ENCODE data around the gene CYP4F11.
"Not testable (repeated sequence)": the region's sequence is repeated elsewhere in the genome, so short reads cannot be mapped to it uniquely, and the experiment has no call there.

CYP4F11 gene

DNA sequence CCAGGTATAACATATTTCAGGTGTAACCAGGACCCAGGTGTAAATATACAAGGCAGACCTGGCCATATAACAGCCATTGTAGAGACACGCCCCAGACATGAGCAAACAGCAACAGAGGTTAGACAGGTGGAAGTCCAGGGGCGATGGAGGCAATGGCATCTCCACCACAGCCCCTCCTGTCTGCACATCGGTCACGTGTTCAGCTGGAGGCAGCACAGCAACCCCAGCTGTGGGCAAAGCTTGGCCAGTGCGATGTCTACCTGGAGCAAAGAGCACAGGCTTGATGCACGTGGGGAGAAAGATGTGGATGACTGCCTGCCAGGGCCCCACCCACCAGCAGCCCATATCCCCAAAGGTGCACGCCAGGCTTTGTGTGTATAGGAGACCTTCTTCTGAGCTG is 40.9 kb downstream of the CYP4F11 start:
- TF ChIP-seq, protein P1, sequence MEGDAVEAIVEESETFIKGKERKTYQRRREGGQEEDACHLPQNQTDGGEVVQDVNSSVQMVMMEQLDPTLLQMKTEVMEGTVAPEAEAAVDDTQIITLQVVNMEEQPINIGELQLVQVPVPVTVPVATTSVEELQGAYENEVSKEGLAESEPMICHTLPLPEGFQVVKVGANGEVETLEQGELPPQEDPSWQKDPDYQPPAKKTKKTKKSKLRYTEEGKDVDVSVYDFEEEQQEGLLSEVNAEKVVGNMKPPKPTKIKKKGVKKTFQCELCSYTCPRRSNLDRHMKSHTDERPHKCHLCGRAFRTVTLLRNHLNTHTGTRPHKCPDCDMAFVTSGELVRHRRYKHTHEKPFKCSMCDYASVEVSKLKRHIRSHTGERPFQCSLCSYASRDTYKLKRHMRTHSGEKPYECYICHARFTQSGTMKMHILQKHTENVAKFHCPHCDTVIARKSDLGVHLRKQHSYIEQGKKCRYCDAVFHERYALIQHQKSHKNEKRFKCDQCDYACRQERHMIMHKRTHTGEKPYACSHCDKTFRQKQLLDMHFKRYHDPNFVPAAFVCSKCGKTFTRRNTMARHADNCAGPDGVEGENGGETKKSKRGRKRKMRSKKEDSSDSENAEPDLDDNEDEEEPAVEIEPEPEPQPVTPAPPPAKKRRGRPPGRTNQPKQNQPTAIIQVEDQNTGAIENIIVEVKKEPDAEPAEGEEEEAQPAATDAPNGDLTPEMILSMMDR (IDR thresholded peaks at IDR 0.05), result no peak
- no peak overlapping the region for H3K27ac ChIP-seq
- no peak overlapping the region for H3K4me3 ChIP-seq
- no peak for DNase-seq (ENCODE audit: low spot score)

DNA sequence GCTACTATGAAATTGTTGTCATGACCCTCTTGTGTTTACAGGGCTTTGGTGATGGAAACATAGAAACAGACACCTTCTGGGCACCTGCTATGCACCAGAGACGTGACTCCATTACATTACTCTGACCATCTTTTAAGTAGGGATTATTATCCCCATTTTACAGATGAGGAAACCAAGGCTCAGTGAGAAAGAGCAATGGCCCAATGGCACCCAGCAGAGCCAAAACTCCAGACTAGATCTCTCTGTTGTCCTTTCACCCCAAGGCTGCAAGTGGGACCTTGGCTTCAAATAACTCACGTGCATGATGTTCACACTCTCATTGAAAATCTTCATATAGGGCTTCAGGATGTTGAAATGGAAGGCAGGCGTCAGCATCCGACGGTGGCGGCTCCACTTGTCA is 42.3 kb downstream of the CYP4F11 start:
- DNase-seq (ENCODE audit: low spot score), result no peak
- TF ChIP-seq, protein P1 (IDR thresholded peaks at IDR 0.05), result no peak
- Histone ChIP-seq H3K27ac (no peak overlapping the region), H3K4me3 (no peak overlapping the region)

DNA sequence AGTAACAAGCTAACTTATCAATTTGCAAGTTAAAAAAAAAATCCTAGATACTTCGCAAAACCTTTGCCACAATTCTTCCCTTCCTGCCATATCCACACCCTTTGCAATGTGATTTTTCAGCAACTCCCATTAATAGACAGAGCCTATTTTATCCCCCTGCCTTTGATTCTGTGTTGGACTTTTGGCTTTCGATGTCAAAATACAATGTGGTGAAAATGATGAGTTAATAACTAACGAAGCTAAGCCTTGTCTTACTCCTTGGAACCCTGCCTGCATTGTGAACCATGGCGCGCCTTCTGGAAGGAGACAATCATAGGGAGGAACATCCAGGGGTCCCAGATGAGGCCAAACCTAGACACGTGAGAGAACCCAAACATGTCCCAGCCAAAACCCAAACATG is 42.9 kb downstream of the CYP4F11 start:
- Histone ChIP-seq H3K4me3 (no peak overlapping the region), H3K27ac (no peak overlapping the region)
- DNase-seq (ENCODE audit: low spot score), result no peak
- TF ChIP-seq, protein P1 (IDR thresholded peaks at IDR 0.05), result no peak

DNA sequence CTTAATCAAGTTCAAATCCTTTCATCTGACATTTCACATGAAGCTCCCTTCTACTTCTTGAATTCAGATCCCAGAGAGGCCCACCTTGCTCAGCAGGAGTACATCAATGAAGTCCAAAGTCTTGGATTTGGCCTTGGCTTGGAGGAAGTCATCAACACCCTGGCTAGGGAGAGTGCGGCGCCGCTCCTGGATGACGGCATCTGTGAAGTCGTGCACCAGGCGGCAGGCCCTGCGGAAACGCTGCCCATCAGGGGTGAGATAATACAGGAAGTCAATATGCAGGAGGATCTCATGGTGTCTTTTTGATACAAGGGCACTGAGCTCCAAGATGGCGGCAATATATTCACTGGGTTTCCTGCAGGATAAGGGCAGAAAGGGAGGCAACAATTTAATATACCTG is 45.0 kb downstream of the CYP4F11 start:
- not testable (repeated sequence) for H3K4me3 ChIP-seq; DNase-seq (ENCODE audit: low spot score); H3K27ac ChIP-seq

DNA sequence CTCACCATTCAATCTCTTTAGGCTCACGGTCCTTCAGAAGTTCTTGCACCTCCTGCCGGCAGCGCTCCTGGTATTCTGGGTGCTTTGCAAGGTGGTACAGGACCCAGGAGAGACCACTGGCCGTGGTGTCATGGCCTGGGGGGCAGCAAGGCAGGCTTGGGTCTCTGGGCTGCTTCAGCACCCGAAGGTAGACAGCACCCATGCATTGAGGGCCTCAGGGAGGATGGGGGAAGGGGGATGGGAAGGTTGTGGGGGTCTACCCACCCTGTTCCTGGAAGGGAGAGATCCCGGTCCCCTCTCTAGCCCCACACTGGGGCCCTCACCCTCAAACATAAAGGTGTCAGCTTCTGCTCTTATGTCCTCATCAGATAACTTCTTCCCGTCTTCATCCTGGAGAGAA is 48.4 kb downstream of the CYP4F11 start:
- H3K27ac ChIP-seq, result no peak overlapping the region
- TF ChIP-seq, protein P1 (IDR thresholded peaks at IDR 0.05), result no peak
- no peak overlapping the region for H3K4me3 ChIP-seq
- DNase-seq (ENCODE audit: low spot score), result no peak

DNA sequence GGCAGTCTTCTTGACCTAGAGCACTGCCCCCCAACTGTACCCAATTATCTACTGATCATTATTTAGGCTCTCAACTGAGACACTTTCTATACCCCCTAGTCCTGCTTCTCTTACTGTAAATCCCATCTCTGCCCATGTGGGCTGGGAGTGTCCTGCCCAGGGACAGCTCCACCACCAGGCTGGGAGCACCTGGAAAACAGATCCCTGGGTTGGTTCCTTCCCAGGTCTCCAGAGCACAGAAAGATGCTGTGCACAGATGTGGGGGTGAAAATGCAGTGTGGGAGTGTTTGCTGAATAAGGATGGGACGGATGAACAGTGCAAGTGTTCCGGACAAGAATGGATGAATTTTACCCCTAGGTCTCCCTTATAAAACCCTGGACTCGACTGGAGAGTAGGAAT is 49.2 kb downstream of the CYP4F11 start:
- Histone ChIP-seq H3K27ac (no peak overlapping the region), H3K4me3 (no peak overlapping the region)
- no peak for DNase-seq (ENCODE audit: low spot score)
- TF ChIP-seq, protein P1 (IDR thresholded peaks at IDR 0.05), result no peak

DNA sequence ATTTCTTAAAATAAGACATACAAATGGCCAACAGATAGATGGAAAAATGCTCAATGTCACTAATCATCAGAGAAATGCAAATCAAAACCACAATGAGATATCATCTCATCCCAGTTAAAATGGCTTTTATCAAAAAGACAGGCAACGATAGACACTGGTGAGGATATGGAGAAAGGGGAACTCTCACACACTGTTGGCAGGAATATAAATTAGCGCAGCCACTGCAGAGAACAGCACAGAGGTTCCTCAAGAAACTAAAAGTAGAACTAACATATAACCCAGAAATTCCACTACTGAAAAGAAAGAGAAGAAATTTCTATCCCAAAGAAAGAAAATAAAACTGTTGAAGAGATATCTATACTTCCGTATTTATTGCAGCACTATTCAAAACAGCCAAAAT is 51.0 kb downstream of the CYP4F11 start:
- not testable (repeated sequence) for DNase-seq (ENCODE audit: low spot score); H3K27ac ChIP-seq; H3K4me3 ChIP-seq

DNA sequence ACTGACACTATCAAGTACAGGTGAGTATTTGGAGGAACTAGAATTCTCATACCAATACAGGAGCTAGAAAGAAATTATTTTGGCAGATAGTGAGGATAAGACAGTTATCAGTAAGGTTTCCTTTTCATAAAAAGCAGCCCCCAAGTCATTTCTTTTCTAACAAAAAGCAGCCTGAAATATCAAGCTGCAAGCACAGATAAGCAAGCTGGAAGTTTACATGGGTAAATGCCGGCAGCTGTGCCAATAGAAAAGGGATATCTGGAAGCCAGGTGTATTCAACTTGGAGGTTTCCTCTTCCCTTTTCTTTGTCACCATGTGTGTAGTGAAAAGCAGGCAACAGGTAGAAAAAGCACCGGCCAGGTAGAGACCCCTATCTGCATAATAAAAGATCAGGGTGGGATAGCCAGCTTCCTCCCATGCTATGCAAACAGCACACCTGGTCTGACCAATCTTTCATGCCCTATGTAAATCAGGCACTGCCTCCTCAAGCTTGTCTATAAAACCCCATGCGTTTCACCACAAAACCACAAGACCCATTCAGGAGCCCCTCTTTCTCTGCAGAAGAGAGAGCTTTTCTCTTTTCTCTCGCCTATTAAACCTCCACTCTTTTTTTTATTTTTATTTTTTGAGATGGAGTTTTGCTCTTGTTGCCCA is 59.4 kb downstream of the CYP4F11 start:
- TF ChIP-seq, protein P1 (IDR thresholded peaks at IDR 0.05), result no peak
- Histone ChIP-seq H3K27ac (no peak overlapping the region), H3K4me3 (no peak overlapping the region)
- no peak for DNase-seq (ENCODE audit: low spot score)

DNA sequence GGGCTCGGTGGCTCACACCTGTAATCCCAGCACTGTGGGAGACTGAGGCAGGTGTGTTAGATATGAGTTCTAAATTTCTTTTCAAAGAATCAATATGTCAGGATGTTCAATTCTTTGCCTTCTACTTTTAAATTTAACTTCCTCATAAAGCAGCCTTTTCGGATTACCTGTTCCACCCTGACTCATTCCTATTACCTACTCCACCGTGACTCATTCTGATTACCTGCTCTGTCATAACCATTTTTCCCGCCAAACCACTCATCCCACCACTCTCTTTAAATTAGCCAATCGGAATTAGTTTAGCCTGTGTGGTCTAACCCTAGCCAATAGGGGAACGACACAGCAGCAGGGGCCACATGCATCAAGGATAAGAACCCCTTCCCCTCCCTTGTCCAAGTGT is 60.6 kb downstream of the CYP4F11 start:
- DNase-seq (ENCODE audit: low spot score); H3K4me3 ChIP-seq; H3K27ac ChIP-seq: not testable (repeated sequence)

All from coronary artery (tissue), 2 donors.